SW 1271 (cell line): ENCODE measurements around the gene LGALS3BP.

ENCODE experiments used
- DNase-seq, 2 experiments: peaks; one replicate each; lab custom pipeline; 2025; lab: John Stamatoyannopoulos, UW

The LGALS3BP gene

DNA sequence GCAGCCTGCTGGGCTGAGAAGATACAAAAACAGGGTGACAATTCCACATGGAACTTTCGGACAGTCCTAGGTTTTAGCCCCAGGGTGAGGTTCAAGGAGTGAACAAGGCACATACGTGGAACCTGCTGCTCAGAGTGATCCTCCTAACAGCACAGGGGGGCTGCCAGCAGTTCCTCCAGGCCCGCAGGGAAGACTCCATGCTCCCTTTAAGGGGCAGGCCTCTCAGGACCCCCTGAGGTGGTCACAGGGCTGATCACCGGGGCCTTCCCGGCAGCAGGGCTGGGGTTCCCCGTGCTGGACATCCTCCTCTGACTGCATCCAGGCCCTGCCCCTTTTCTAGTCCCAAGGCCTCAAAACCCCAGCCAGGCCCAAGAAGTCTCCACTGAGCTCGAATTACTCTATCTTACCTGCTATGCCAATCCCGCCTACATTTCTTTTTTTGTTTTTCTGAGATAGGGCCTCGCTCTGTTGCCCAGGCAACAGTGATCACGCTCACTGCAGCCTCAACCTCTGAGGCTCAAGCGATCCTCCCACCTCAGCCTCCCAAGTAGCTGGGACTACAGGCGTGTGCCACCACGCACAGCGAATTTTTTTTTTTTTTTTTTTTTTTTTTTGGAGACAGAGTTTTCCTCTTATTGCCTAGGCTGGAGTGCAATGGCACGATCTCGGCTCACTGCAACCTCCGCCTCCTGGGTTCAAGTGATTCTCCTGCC, 19.5 kb upstream of the LGALS3BP start:
- no peak for DNase-seq

- DNase-seq: no peak
Measured at GRCh38 chr17:78998311-78999055, 18.8 kb upstream of the LGALS3BP start.

GRCh38 chr17:78997881-78998280, 18.2 kb upstream of the LGALS3BP start:
- DNase-seq: no peak

- no peak for DNase-seq
Measured at GRCh38 chr17:78997231-78997741, 17.6 kb upstream of the LGALS3BP start.

DNA sequence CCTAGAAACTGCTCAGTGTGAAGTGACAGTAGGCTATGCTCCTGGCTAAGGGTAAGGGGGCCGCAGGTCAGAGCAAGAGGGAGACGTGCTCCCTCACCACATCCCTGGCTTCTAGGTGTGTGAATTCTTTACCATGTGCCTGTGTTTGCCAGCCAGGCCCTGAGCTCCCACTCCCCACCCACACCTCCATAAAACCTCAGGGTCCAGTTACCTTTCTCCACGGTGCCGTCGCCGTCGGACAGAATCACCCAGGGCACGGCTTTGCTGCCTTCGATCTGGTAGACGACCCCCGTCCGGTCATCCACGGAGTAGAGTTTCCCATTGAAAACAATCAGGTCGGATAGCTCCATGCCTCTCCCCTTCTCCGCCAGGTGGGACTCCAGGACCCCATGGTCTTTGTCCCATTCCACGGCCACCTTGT, 17.1 kb upstream of the LGALS3BP start:
- DNase-seq: no peak

- DNase-seq: no peak
Measured at GRCh38 chr17:78995761-78996451, 16.2 kb upstream of the LGALS3BP start.

GRCh38 chr17:78995022-78995760, 15.5 kb upstream of the LGALS3BP start:
- DNase-seq: no peak

DNA sequence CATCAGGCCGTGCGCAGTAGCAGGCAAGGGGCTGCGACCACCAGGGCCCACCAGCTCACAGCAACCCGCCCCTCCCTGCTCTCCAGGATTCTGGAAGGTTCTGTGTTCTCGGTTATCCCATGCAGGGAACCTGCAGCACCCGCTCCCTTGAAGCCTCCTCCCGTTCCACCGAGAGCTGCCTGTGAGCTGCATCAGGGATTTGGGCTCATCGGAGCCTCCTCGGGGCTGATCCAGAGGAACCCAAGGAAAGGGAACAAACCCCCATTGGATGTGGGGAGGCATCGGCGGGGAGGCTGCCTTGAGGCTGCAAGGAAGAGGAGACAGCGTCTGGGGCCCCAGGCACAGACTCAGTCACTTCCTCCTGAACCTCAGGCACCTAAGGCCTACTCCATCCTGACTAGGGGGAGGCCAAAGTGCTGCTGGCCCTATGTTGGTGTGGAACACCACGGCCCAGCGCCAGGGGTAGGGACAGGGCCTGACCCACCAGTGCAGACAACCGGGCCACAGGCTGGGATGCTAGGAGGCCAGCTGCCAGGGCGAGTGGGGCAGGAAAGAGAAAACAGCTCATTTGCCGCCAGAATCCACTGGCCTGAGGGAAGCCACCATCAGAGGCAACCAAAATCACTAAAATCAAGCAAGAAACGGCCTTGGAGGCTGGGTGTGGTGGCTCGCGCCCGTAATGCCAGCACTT, 14.4 kb upstream of the LGALS3BP start:
- DNase-seq: no peak

DNA sequence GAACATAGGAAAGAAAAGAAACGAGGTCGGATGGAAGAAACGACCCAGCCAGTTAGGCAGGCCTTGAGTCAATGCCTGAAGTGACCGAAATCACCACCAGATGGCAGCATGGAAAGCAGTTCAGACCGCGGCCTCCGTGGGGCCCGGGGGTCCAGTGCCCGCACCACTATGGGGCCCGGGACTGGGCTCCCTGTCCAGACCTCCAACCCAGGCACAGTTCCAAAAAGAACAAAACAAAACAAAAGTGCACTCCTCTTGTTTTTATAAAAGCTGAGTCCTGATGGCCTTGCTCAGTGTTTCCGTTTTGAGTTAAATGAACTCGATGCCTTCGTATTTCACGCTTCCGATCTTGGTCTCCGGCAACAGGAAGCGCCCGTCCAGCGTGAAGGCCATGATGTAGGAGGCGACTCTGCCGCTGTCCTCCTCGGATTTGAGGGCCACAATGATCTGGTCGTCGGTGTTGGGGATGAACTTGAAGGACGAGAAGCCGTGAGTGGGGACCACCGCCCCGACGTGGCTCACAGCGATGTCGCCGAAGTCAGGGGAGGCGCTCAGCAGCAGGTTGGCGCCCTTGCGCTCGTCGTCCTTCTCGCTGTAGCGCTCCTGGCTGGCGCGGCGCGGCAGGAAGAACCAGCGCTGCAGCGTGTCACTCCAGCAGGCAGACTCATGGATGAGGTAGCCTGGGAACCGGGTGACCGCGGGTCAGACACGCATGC, 13.7 kb upstream of the LGALS3BP start:
- peak in 1 of 2 experiments; percentile 19 for DNase-seq

GRCh38 chr17:78992542-78993212, 13.0 kb upstream of the LGALS3BP start:
- no peak for DNase-seq

GRCh38 chr17:78991906-78992532, 12.3 kb upstream of the LGALS3BP start:
- no peak for DNase-seq

GRCh38 chr17:78991017-78991738, 11.5 kb upstream of the LGALS3BP start:
- DNase-seq: no peak

DNA sequence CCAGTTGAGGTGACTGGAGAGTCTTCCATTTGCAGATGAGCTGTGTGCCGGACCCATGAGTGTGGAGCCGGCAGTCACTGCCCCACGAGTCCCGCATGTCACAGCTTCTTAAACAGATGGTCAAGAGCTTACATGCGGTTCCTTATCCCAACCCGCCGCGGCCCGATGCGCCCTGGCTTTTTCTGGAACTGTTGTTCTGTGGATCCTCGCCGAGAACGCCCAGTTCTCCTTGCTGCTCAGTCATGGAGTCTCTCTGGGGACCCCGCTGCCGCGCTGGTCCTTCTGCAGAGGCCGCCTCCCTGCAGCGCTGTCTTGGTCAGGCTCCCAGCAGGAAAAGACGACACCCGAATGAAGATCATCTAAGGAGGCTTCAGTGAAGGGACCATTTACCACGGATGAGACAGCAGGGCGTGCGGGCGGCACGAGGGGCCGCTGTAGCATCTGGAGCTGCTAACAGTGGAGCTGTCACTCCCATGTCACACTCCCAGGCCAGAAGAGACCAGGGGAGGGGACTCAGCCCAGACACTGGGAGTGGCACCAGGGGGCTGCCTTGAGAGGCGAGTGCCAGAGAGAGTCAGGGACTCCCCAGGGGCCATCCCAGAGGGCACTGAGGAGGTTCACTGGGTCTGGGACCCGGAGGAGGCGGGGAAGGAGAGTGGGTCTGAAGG, 10.8 kb upstream of the LGALS3BP start:
- DNase-seq: no peak

GRCh38 chr17:78988152-78988551, 8.4 kb upstream of the LGALS3BP start:
- DNase-seq: no peak

- DNase-seq: peak in 1 of 2 experiments; percentile 51
Measured at GRCh38 chr17:78986649-78987328, 7.1 kb upstream of the LGALS3BP start.

DNA sequence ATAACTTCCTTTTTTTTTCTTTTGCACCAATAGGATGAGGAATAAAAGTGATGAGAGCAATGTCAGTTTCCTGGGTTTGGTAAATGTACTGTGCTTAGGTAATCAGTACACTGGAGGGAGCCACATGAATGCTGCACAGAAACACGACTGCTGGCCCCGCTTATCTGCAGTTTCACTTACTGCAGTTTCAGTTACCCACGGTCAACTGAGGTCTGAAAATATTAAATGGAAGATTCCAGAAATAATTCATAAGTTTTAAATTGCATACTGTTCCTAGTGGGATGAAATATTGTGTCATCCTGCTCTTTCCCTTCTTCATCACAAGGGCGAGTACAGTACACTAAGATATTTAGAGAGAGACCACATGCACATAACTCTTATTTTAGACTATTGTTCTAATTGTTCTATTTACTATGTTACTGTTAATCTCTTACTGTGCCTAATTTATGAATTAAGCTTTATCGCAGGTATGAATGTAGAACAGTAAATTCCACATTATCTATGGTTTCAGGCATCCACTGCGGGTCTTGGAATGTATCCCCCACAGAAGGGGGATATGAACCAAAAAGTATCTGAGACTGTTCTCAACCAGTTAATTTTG, 6.4 kb upstream of the LGALS3BP start:
- DNase-seq: peak in 1 of 2 experiments; percentile 47

GRCh38 chr17:78985395-78985794, 5.7 kb upstream of the LGALS3BP start:
- no peak for DNase-seq
